ENCODE data around the gene CFAP119.

The CFAP119 gene

GRCh38 chr16:30762991-30763725 lies 1.3 kb upstream of the CFAP119 start:
- H3K27ac ChIP-seq (ENCODE audit: low read length), result peak overlapping the region; percentile 75
- peak overlapping the region; percentile 63 for H3K9ac ChIP-seq (ENCODE audit: low read depth, low read length)
- DNase-seq (no peak), ATAC-seq (ENCODE audit: insufficient read depth, low read depth) (no peak)
- peak overlapping the region; percentile 35 to 91; a peak in 3 of 4 replicates for H3K4me3 ChIP-seq (ENCODE audit: low read depth in 1 of 2, low read length in 2 of 2)
- H3K9me3 ChIP-seq (ENCODE audit: insufficient read depth, low read length, severe bottlenecking), result no peaks in the 10 kb centered on the region
- H4K20me1 ChIP-seq (ENCODE audit: insufficient read depth, low read length), result peaks cover 16% of the 10 kb centered on the region; the same call in 1 of the 2 replicates
- H3K36me3 ChIP-seq (ENCODE audit: insufficient read depth, low read length), result peaks cover 61% of the 10 kb centered on the region
- peak overlapping the region; percentile 96 for H3K4me2 ChIP-seq (ENCODE audit: insufficient read depth, low read length)
- H3K79me2 ChIP-seq (ENCODE audit: insufficient read depth, low read length), result peaks cover 34% of the 10 kb centered on the region
- H3K27me3 ChIP-seq (ENCODE audit: insufficient read depth, low read length, poor library complexity), result no peaks in the 10 kb centered on the region
- H3K4me1 ChIP-seq (ENCODE audit: insufficient read depth, low read length), result peaks cover 39% of the 10 kb centered on the region
- H2AFZ ChIP-seq (ENCODE audit: low read depth, low read length), result no peak overlapping the region
- TF ChIP-seq EZH2 (IDR thresholded peaks at IDR 0.05; ENCODE audit: borderline replicate concordance, low read depth, low read length, severe bottlenecking), result no peak
- TF ChIP-seq, protein P1, sequence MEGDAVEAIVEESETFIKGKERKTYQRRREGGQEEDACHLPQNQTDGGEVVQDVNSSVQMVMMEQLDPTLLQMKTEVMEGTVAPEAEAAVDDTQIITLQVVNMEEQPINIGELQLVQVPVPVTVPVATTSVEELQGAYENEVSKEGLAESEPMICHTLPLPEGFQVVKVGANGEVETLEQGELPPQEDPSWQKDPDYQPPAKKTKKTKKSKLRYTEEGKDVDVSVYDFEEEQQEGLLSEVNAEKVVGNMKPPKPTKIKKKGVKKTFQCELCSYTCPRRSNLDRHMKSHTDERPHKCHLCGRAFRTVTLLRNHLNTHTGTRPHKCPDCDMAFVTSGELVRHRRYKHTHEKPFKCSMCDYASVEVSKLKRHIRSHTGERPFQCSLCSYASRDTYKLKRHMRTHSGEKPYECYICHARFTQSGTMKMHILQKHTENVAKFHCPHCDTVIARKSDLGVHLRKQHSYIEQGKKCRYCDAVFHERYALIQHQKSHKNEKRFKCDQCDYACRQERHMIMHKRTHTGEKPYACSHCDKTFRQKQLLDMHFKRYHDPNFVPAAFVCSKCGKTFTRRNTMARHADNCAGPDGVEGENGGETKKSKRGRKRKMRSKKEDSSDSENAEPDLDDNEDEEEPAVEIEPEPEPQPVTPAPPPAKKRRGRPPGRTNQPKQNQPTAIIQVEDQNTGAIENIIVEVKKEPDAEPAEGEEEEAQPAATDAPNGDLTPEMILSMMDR (IDR thresholded peaks at IDR 0.05; ENCODE audit: borderline replicate concordance, extremely low read depth, low read length, poor library complexity, severe bottlenecking), result no peak

DNA sequence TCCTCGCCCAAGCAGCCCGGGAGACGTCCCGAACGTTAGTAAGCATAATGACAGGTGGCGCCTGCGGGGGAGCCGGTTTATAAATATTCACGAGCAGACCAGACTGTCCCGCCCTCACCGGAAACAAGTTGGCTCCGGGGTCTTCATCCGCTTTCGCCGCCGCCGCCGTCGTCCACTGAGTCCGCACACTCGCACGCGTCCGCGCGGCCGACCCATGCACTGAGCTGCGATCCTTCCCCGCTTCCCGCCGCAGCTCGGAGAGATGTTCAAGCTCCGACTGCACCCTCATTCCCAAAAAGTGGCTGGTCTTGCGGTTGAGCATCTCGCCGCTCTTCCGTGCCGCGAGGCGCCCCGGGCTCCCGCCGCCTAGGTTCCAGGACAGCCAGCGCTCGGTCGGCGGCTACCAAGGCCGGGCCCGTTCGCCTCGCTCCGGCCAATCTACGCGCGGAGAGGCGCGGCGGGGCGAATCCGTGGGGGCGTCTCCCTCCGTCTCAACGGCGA lies 385 bp downstream of the CFAP119 start:
- Histone ChIP-seq H3K4me2 (ENCODE audit: insufficient read depth, low read length) (peak overlapping the region; percentile 96), H3K79me2 (ENCODE audit: insufficient read depth, low read length) (peaks cover 34% of the 10 kb centered on the region), H3K4me3 (ENCODE audit: low read depth in 1 of 2, low read length in 2 of 2) (peak overlapping the region; percentile 35 to 91), H3K36me3 (ENCODE audit: insufficient read depth, low read length) (peaks cover 59% of the 10 kb centered on the region), H3K9me3 (ENCODE audit: insufficient read depth, low read length, severe bottlenecking) (no peaks in the 10 kb centered on the region), H3K9ac (ENCODE audit: low read depth, low read length) (peak overlapping the region; percentile 63), H4K20me1 (ENCODE audit: insufficient read depth, low read length) (peaks cover 16% of the 10 kb centered on the region; the same call in 1 of the 2 replicates), H3K4me1 (ENCODE audit: insufficient read depth, low read length) (peaks cover 39% of the 10 kb centered on the region), H2AFZ (ENCODE audit: low read depth, low read length) (peak overlapping the region; percentile 94), H3K27ac (ENCODE audit: low read length) (peak overlapping the region; percentile 51; the same call in 1 of the 2 replicates), H3K27me3 (ENCODE audit: insufficient read depth, low read length, poor library complexity) (no peaks in the 10 kb centered on the region)
- TF ChIP-seq EZH2 (IDR thresholded peaks at IDR 0.05; ENCODE audit: borderline replicate concordance, low read depth, low read length, severe bottlenecking), result no peak
- TF ChIP-seq, protein P1 (IDR thresholded peaks at IDR 0.05; ENCODE audit: borderline replicate concordance, extremely low read depth, low read length, poor library complexity, severe bottlenecking), result no peak
- DNase-seq, result peak; percentile 65
- peak; percentile 51 for ATAC-seq (ENCODE audit: insufficient read depth, low read depth)

- Histone ChIP-seq H2AFZ (ENCODE audit: low read depth, low read length) (peak overlapping the region; percentile 94), H3K27ac (ENCODE audit: low read length) (no peak overlapping the region), H3K4me2 (ENCODE audit: insufficient read depth, low read length) (peak overlapping the region; percentile 96), H3K79me2 (ENCODE audit: insufficient read depth, low read length) (peaks cover 34% of the 10 kb centered on the region), H3K9me3 (ENCODE audit: insufficient read depth, low read length, severe bottlenecking) (no peaks in the 10 kb centered on the region), H4K20me1 (ENCODE audit: insufficient read depth, low read length) (peaks cover 13% of the 10 kb centered on the region; the same call in 1 of the 2 replicates), H3K9ac (ENCODE audit: low read depth, low read length) (peak overlapping the region; percentile 63), H3K4me3 (ENCODE audit: low read depth in 1 of 2, low read length in 2 of 2) (peak overlapping the region; percentile 35 to 91; a peak in 3 of 4 replicates), H3K36me3 (ENCODE audit: insufficient read depth, low read length) (peaks cover 59% of the 10 kb centered on the region), H3K4me1 (ENCODE audit: insufficient read depth, low read length) (peaks cover 39% of the 10 kb centered on the region), H3K27me3 (ENCODE audit: insufficient read depth, low read length, poor library complexity) (no peaks in the 10 kb centered on the region)
- TF ChIP-seq EZH2 (IDR thresholded peaks at IDR 0.05; ENCODE audit: borderline replicate concordance, low read depth, low read length, severe bottlenecking), result no peak
- TF ChIP-seq, protein P1 (IDR thresholded peaks at IDR 0.05; ENCODE audit: borderline replicate concordance, extremely low read depth, low read length, poor library complexity, severe bottlenecking), result no peak
- ATAC-seq (ENCODE audit: insufficient read depth, low read depth) (no peak), DNase-seq (no peak)
Measured at GRCh38 chr16:30760577-30761426, 1.1 kb downstream of the CFAP119 start.
